GM19099 (cell line): ENCODE data around the gene KRTAP2-2.
"Not testable (repeated sequence)": the region's sequence is repeated elsewhere in the genome, so short reads cannot be mapped to it uniquely, and the experiment has no call there.

Experiments
- POLR2A ChIP-seq: IDR thresholded peaks from 3 replicates; pipeline ENCODE4 v1.6.1; 2011; ENCODE audit warnings: low read depth; ENCODE audit not compliant: insufficient read length; ENCODE audit errors: extremely low read depth

Gene KRTAP2-2

DNA sequence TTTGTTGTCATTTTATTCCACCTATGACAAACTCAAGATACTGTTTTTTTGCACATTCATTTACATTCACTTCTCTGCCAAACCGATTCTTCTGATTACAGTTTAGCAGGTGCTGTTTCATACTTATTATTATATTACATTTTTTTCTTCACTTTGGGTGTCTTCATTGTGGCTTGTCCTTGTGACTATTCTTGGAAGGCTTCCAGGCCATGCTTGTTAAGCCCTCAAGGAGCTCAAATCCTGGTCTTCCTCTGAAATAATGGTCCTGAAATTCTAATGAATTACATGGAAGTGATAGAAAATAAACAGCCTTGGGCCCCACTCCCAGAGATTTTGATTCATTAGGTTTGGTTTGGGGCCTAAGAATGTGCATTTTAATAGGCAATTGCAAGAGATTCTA, 9.3 kb upstream of the KRTAP2-2 start:
- no peak for TF ChIP-seq POLR2A

DNA sequence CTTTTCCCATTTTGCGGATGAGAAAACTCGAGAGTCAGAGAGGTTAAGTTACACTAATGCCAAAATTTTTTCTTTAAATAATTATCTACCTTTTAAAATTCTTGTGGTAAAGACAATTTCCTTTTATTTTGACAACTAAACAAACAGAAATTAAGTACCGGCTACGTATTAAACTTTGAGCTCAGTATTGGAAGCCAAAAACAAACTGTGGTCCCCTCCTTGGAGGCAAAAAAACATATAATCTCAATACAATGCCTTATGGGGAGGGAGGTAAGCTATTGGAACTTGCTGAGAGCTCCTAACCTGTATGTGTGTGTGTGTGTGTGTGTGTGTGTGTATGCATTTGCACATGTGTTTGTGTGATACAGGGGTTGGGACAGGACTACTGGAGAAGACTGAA, 8.4 kb upstream of the KRTAP2-2 start:
- TF ChIP-seq POLR2A, result no peak

DNA sequence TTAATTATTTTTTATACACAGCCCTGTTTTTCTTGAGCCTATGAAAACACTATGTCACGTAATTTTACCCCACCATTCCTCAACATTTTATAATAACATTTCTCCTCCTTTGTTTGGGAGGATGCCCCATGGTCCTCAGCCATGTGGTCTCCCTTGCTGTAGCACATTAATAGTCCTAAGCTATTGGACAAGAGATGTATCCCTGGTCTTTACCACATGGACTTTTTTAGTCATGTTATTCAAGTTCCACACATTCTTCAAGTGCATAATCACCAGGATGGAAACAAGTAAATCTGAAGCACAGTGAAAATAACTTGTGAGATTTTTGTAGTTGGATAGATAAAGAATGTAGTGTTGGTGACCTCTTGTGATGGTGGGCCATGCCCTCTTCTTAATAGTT, 6.9 kb upstream of the KRTAP2-2 start:
- TF ChIP-seq POLR2A, result no peak

DNA sequence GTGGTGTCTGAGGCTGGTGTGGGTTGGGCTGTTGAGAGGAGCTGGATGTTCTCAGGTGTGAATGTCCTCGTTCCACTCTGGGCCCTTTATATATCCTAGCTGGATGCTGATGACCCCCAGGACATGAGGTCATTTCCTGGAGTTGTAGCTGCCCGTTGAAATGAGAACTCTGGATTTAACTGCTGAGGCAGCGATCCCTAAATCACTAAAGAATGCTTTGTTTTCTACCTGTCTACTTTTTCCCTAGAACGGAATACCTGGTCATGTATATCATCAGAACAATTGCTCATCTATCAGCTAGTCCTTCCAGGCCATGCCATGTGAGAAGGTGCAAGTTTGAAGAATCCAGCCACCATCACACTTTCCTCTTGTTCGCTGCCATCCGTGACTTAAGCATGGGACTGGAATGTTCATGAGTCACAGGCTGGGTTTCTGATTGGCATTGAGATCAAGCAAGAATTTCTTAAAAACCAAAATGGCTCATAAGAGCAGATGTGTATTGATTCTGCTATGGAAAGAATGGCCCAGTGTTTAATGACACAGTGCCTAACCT, 5.1 kb upstream of the KRTAP2-2 start, which contains the start of gene KRTAP2-3:
Gene KRTAP2-3, minus strand, starts transcription at position 63 of the 553 bp plus-strand sequence. CDS start 64 bp downstream, outside the sequence.
- TF ChIP-seq POLR2A, result no peak

DNA sequence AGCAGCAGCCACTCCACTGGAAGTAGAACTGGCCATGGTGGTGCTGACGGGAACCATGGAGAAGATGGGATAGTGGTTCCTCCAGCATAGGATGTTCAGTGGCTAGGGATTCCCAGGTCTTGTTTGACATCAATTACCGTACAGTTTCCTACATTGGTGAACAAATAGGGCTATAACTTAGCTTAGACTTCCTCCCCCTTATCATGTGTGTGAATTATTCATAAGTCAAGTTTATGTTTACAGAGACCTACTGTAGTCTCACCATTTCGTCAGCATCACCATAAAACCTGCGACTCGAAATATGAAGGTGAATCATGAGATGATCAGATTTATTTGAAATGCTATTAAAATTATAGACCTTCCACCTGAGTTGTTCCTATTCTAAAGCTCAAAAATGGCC, 3.7 kb upstream of the KRTAP2-2 start:
- no peak for TF ChIP-seq POLR2A

DNA sequence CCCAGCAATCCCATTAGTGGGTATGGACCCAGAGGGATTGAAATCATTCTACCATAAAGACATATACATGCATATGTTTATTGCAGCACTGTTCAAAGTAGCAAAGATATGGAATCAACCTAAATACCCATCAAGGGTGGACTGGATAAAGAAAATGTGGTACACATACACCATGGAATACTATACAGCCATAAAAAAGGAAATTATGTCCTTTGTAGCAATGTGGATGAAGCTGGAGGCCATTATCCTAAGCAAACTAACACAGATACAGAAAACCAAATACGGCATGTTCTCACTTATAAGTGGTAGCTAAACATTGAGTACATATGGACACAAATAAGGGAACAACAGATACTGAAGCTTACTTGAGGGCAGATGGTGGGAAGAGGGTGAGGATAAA, 2.5 kb upstream of the KRTAP2-2 start:
- no peak for TF ChIP-seq POLR2A

DNA sequence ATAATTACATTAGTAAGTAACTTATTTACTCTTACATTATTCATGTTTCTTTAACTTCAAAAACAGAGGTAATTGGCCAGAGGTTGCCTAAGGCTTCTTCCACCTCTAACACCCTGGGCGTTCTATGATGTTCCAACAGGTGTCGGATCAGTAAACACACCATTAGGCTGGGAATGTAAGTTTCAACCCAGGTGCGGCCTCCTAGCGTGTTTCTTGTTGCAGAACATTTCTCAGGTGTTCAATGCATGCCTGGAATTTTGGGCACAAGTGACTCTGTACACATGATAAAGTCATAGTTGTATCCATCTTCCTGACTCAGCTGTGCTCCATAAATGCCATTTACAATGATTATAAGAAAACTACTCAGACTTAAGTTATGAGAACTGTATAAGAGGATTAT, 1.0 kb downstream of the KRTAP2-2 start:
- TF ChIP-seq POLR2A, result no peak

DNA sequence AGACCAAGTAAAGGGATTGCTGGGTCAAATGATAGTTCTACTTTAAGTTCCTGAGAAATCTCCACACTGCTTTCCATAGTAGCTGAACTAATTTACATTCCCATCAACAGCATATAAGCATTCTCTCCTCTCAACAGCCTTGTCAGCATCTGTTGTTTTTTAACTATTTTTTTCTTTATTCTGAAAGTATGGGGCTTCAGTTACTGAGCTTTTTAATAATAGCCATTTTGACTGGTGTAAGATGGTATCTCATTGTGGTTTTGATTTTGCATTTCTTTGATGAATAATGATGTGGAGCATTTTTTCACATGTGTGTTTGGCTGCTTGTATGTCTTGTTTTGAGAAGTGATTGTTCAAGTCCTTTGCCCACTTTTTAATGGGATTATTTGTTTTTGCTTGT, 2.5 kb downstream of the KRTAP2-2 start:
- TF ChIP-seq POLR2A, result no peak

DNA sequence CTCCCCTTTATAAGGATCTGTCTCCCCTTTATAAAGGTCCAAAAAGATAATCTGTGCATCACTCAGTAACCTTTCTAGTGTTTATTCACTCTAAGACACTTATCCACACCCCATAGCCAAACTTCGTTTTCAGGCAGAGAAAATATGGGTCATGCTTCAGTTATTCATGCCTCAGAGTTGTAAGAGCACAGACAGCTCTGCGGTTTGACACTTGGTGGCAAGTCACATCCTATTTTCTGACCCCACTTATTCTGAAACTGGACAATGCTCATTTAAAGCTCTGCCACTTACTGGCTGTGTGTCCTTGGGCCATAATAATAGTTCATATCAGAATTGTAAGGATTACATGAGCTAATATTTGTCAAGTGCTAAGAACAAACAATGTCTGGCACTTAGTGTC, 5.9 kb downstream of the KRTAP2-2 start:
- no peak for TF ChIP-seq POLR2A

DNA sequence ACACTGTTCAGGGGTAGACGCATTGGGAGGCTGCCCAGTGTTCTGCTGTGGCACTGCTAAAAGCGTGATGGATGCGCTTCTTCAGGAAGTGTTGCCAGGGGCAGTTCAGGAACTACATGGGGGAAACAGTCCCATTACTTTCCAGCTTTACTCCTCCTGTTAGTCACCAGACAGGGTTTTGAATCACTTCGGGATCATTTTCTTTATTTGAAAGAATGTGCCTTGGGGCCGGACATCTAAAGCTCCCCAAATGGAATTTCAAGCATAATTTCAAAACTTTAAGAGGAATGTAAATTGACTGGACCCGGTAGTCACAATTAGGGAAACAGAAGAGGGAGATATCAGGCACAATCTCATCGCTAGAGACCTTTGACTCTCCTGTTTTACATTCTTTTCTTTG, 6.6 kb downstream of the KRTAP2-2 start:
- TF ChIP-seq POLR2A, result no peak

DNA sequence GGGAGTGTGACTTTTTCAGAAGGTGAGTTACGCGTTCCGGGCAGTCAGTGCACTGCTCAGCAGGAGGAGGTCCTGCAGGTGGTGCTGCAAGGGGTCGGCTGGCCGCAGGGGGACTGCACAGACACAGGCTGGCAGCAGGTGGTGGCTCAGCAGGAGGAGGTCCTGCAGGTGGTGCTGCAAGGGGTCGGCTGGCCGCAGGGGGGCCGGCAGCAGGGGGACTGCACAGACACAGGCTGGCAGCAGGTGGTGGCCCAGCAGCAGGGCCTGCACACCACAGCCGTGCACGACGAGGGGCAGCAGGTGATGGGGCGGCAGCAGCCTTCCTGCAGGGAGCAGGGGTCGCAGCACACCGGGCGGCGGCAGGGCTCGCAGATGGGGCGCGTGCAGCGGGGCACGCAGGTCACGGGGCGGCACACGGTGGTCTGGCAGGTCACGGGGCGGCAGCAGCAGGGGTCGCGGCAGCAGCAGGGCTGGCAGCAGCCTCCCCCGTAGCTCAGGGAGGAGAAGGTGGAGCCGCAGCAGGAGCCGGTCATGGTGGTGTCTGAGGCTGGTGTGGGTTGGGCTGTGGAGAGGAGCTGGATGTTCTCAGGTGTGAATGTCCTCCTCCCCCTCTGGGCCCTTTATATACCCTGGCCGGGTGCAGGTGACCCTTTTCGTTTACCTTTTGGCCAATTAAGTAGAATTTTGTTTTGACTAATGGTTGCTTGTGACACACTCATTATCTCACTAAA, 8.1 kb downstream of the KRTAP2-2 start, which contains the start of gene KRTAP2-1:
Gene KRTAP2-1, minus strand, starts transcription at position 582 of the 731 bp plus-strand sequence. Its CDS starts 49 bp downstream, at position 533.
- not testable (repeated sequence) for TF ChIP-seq POLR2A

DNA sequence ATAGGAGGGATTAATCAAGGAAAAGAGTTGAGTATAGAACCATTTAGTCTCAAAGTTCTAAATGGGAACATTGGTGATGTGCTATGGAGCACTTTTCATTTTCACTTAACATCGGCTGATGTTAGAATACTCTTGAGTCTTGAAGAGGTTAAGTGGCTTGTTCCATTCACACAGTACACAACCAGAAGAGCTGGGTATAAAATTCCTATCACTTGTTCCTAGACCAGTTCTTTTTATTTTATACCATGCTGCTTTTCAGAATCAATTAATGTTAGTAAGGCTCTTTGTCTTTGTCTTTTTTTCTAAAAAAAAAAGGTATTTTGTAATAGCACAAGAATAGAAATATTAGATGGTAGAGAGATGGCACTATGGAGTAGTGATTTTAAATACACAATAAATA, 12.1 kb downstream of the KRTAP2-2 start:
- TF ChIP-seq POLR2A, result no peak

DNA sequence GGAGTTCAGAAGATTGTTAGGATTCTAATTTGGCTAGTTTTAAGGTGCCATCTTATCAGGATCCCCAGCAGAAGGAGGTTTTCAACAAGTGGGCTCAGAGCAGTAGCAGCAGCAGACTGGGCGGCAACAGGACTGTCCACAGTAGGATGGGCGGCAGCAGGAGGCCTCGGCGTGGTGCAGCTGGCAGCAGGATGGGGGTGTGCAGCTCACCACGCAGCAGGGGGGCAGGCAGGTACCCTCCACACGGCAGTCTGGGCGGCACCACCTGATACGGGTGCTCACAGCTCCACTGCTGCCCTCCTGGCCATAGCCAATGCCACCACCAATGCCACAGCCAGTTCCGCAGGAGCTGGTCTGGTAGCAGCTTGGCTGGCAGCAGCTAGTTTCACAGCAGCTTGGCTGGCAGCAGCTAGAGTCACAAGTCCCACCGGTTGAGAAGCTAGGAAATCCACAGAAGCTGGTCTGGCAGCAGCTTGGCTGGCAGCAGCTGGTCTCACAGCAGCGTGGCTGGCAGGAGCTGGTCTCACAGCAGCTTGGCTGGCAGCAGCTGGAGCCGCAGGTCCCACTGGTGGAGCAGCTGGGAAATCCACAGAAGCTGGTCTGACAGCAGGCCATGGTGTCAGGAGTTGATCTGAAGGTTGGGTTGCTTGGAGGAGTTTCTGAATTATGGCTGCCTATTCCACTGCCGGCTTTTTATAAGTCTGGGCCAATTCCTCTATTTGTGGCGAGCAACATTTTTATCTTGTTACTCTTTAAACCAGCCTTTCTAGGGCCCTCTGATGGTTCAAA, 14.1 kb downstream of the KRTAP2-2 start, which contains the start of gene KRTAP1-1:
Gene KRTAP1-1, minus strand, starts transcription at position 668 of the 789 bp plus-strand sequence. Its CDS starts 53 bp downstream, at position 615.
- not testable (repeated sequence) for TF ChIP-seq POLR2A

DNA sequence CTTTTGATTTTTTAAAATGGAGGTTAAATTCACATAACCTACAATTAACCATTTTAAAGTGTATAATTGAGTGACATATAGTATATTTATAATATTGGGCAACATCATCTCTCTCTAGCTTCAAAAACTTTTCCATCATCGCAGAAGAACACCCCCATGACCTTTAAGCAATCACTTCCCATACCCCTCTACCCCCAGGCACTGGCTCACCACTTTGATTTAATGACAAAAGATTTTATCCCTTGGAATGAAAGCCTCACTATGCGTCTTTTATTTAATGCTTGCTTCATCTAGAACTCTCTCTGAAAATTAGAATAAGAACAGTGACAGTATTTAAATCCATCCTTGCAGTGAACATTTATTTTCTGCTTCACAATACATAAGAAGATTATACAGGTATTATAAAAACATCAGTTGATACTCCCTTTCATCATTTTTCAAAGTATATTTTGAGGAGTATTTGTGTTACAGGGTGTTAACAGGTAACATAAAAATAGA, 17.1 kb downstream of the KRTAP2-2 start:
- no peak for TF ChIP-seq POLR2A

DNA sequence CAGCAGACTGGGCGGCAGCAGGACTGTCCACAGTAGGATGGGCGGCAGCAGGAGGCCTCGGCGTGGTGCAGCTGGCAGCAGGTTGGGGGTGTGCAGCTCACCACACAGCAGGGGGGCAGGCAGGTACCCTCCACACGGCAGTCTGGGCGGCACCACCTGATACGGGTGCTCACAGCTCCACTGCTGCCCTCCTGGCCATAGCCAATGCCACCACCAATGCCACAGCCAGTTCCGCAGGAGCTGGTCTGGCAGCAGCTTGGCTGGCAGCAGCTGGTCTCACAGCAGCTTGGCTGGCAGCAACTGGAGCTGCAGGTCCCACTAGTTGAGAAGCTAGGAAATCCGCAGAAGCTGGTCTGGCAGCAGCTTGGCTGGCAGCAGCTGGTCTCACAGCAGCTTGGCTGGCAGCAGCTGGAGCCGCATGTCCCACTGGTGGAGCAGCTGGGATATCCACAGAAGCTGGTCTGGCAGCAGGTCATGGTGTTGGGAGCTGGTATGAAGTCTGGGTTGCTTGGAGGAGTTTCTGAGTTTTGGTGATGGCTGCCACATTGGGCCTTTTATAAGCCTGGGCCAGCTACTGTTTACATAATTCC, 20.6 kb downstream of the KRTAP2-2 start, which contains the start of gene KRTAP1-3:
Gene KRTAP1-3, minus strand, starts transcription at position 529 of the 590 bp plus-strand sequence. Its CDS starts 53 bp downstream, at position 476.
- TF ChIP-seq POLR2A, result not testable (repeated sequence)
